GM12801 (cell line): ENCODE results near the gene AKAP7.

Experiments
- CTCF ChIP-seq: IDR thresholded peaks from one replicate; pipeline ENCODE4 v1.5.1; 2011; ENCODE audit warnings: control low read depth; ENCODE audit not compliant: insufficient read length; ENCODE audit errors: extremely low read depth

Gene AKAP7

DNA sequence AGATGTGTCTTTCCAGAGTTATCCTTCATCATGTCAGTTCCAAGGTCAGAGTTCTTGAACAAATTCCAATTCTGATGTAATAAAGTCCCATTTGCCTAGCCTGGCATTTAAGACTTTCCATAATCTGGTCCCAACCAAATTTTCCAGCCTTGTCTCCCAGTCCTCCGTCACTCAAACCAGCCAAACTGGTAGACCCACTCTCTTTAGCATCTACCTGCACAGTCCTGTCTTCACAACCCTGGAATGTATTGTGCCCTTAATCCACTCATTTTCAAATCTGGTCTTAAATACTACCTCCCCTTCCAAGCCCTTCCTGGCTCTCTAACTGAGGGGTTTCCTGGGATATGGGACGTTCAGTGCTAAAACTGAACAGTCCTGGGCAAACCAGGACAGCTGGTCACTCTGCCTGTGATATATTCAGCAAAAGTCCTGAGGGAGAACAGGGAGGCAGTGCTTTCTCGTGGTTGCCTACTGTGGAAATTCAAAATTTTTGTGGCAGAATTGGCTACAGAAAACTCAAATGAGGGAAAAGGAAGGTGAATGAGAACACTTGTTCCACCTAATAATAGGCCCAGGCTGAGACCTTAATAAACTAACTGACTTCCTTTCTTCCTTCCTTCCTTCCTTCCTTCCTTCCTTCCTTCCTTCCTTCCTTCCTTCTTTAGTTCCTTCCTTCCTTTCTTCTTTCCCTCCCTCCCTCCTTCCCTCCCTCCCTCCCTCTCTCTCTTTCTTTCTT is 10.8 kb upstream of the AKAP7 start:
- no peak for TF ChIP-seq CTCF

DNA sequence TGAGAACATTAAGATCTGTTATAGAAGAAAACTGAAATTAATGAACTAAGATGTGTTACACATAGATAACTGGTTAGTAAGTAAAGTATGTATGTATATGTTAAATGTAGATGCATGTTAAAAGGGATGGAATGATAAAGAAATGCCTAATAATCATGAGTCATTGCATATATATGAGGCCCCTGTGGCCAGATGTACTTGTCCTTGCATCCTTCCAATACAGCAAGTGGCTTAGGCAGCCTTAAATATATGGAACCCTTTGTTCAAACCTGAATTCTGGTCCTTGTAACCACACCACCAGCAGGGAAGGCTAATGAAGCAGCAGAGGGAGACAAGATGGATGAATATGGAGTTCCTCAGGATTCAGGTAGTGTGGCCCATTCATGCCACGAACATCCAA is 9.8 kb upstream of the AKAP7 start:
- TF ChIP-seq CTCF, result no peak

DNA sequence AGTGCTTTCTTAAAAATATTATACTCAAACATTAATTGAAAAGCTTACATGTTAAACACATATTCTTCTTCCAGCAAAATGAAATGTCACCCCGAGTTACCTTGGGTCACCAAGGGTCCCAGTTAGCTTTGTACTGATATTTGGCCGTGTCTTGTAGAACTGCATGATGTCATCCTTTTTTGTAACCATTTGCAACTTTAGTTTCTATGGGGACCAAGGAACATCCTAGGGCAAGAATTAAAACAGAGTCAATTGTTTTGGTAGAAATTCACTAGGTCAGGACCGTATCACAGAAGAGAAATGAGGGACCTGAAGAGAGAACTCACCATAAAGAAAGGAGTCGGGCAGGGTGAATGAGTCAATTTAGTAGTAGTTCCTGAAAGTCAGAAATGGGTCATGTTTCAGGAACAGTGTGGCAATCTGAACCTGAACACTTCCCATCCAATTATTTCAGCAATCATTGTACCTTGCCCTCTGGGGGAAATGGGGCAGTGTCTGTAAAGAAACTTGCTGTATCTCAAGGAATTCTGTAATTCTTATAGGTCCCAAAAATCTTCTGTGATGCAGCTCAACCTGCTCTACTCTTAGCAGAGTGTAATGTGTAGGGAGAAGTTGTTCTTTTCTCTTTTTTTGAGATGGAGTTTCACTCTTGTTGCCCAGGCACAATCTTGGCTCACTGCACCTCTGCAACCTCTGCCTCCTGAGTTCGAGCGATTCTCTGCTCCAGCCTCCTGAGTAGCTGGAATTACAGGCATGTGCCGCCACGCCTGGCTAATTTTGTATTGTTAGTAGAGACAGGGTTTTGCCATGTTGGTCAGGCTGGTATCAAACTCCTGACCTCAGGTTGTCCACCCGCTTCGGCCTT is 5.3 kb upstream of the AKAP7 start:
- TF ChIP-seq CTCF, result no peak

DNA sequence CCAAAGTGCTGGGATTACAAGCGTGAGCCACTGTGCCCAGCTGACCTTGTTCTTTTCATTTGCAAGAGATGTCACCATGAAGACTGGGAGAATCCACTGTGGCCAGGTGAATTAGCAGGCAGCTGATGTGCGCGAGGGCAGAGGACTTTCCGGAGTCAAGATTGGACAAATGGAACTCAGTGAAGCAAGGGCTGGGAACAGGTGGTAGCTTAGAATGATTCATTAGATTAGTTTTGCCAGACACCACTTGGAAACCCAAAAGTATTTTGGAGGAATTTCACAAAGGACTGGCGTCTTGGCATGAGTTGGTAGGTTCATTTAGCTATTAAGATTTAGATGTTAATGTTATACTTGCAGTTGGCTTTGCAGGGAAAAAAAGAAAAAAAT is 4.7 kb upstream of the AKAP7 start:
- no peak for TF ChIP-seq CTCF

GRCh38 chr6:131132360-131132759 is 2.9 kb upstream of the AKAP7 start:
- no peak for TF ChIP-seq CTCF

DNA sequence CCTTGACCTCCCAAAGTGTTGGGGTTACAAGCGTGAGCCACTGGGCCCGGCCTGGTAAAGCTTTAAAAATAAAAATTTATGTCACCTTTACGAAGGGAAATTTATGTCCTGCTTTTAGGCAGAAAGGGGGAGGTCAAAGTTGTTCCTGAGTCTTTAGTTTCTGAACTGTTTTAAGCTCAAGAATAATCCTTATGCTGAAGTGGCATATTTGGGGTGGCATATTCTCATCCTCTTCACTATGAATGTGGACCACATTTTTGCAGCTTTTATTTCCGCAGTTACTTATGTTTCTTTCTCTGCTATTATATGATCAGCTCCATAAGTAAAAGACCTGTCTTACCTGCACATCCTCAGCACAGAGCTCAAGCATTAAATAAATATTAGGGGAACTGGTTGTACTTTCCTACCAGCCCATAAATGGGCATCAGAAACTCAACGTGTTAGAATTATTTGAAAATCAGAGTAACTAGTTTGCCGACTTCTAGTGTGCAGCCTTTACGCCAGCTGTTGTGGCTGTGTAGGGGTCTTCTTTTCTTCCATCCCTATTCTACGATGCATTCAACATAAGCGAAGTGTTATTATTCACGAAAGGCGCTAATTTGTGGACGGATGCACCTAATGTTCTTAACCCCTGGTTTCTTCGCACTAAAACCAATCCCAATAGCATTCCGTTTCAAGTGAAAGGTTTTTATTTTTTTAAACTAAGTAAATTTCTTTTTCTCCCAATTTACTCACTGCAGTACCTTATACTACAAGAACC is 867 bp upstream of the AKAP7 start:
- TF ChIP-seq CTCF, result no peak

- TF ChIP-seq CTCF, result no peak
These were observed 355 bp upstream of the AKAP7 start for GRCh38 chr6:131134980-131135243.
